ENCODE measurements around the gene UBE2I. TPM values are rescaled to one million over a fixed set of nuclear protein-coding genes. Genes with fewer than 3 reads are reported as not detected.
"Not testable (repeated sequence)": the region's sequence is repeated elsewhere in the genome, so short reads cannot be mapped to it uniquely, and the experiment has no call there.

UBE2I gene
- total RNA-seq, 1 experiment from 2014 or later, result 271 TPM

DNA sequence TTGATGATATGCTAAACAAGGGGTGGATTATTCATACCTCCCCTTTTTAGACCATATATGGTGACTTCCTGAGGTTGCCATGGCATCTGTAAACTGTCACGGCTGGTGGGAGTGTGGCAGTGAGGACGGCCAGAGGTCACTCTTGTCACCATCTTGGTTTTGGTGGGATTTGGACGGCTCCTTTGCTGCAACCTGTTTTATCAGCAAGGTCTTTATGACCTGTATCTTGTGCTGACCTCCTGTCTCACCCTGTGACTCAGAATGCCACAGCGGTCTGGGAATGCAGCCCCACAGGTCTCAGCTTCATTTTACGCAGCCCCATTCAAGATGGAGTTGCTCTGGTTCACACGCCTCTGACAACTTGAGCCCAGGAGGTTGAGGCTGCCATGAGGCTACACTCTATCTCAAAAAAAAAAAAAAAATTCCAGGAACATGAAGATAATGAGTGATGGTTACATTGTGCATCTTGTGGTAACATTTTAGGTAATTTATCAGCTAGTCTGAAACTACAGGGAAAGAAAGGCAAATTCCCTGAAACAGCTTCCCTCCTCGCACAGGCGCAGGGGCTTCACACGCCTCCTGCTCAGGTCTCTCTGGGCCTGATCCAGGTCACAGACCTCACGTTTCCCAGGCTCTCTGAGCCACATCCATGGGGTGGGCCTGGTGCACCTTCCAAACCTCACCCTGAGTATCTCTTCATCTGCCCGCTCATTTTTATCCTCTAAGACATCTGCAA, 15.3 kb upstream of the UBE2I start:
- Histone ChIP-seq H2AFZ (no peak overlapping the region), H3K4me1 (replicated peaks; ENCODE audit: insufficient read depth) (peaks cover 33% of the 10 kb centered on the region), H3K27me3 (ENCODE audit: insufficient read depth, low read depth) (peaks cover under 1% of the 10 kb centered on the region; the same call in 1 of the 2 replicates), H3K4me3 (no peak overlapping the region), H3K36me3 (ENCODE audit: low read depth) (no peaks in the 10 kb centered on the region), H3K9me3 (ENCODE audit: insufficient read depth, low read depth) (no peaks in the 10 kb centered on the region), H4K20me1 (ENCODE audit: insufficient read depth) (no peaks in the 10 kb centered on the region), H3F3A (ENCODE audit: insufficient read depth, low read depth) (peaks cover 28% of the 10 kb centered on the region), H3K9me2 (ENCODE audit: insufficient read depth) (no peaks in the 10 kb centered on the region), H3K27ac (no peak overlapping the region), H3K4me2 (peak overlapping the region; percentile 7; the same call in 1 of the 2 replicates), H3K79me2 (ENCODE audit: low read depth) (no peaks in the 10 kb centered on the region)
- CTCF ChIA-PET, result no interaction called here
- intact Hi-C loops (cut with micrococcal nuclease; ENCODE audit: unreplicated experiment), result no loop called here
- BruUV-seq (replicated peaks), result no TSS peak
- POLR2A ChIA-PET (ENCODE audit: unreplicated experiment), result no interaction called here
- DNase-seq, result peak; percentile 44 to 66
- TF ChIP-seq EZH2 (IDR thresholded peaks at IDR 0.05; ENCODE audit: low read depth), result no peak
- TF ChIP-seq, protein P1, sequence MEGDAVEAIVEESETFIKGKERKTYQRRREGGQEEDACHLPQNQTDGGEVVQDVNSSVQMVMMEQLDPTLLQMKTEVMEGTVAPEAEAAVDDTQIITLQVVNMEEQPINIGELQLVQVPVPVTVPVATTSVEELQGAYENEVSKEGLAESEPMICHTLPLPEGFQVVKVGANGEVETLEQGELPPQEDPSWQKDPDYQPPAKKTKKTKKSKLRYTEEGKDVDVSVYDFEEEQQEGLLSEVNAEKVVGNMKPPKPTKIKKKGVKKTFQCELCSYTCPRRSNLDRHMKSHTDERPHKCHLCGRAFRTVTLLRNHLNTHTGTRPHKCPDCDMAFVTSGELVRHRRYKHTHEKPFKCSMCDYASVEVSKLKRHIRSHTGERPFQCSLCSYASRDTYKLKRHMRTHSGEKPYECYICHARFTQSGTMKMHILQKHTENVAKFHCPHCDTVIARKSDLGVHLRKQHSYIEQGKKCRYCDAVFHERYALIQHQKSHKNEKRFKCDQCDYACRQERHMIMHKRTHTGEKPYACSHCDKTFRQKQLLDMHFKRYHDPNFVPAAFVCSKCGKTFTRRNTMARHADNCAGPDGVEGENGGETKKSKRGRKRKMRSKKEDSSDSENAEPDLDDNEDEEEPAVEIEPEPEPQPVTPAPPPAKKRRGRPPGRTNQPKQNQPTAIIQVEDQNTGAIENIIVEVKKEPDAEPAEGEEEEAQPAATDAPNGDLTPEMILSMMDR (conservative IDR thresholded peaks at IDR 0.05), result no peak

GRCh38 chr16:1295465-1295864, 14.0 kb upstream of the UBE2I start:
- Histone ChIP-seq H4K20me1 (ENCODE audit: insufficient read depth) (no peaks in the 10 kb centered on the region), H2AFZ (no peak overlapping the region), H3K9me3 (ENCODE audit: insufficient read depth, low read depth) (no peaks in the 10 kb centered on the region), H3K36me3 (ENCODE audit: low read depth) (no peaks in the 10 kb centered on the region), H3K79me2 (ENCODE audit: low read depth) (no peaks in the 10 kb centered on the region), H3K4me2 (no peak overlapping the region), H3K9me2 (ENCODE audit: insufficient read depth) (no peaks in the 10 kb centered on the region), H3K4me3 (no peak overlapping the region), H3K4me1 (replicated peaks; ENCODE audit: insufficient read depth) (peaks cover 35% of the 10 kb centered on the region), H3K27ac (no peak overlapping the region), H3F3A (ENCODE audit: insufficient read depth, low read depth) (peaks cover 28% of the 10 kb centered on the region), H3K27me3 (ENCODE audit: insufficient read depth, low read depth) (no peaks in the 10 kb centered on the region)
- no peak for DNase-seq
- BruUV-seq (replicated peaks), result no TSS peak
- intact Hi-C loops (cut with micrococcal nuclease; ENCODE audit: unreplicated experiment), result no loop called here
- CTCF ChIA-PET, result interaction anchor here (0.6 kb wide), 1 partner anchor 402 kb away, joined by 3 read pairs; no protein-coding TSS in a partner anchor
- POLR2A ChIA-PET (ENCODE audit: unreplicated experiment), result no interaction called here
- TF ChIP-seq EZH2 (IDR thresholded peaks at IDR 0.05; ENCODE audit: low read depth), result no peak
- TF ChIP-seq, protein P1 (conservative IDR thresholded peaks at IDR 0.05), result no peak

- Histone ChIP-seq H3K4me1 (replicated peaks; ENCODE audit: insufficient read depth) (peaks cover 38% of the 10 kb centered on the region), H3K4me2 (peak overlapping the region; percentile 14), H3F3A (ENCODE audit: insufficient read depth, low read depth) (peaks cover 30% of the 10 kb centered on the region), H3K27ac (peak overlapping the region; percentile 99)
- H2AFZ ChIP-seq; H4K20me1 ChIP-seq (ENCODE audit: insufficient read depth); H3K27me3 ChIP-seq (ENCODE audit: insufficient read depth, low read depth); H3K4me3 ChIP-seq; H3K9me3 ChIP-seq (ENCODE audit: insufficient read depth, low read depth); DNase-seq; BruUV-seq (replicated peaks); H3K36me3 ChIP-seq (ENCODE audit: low read depth); H3K9me2 ChIP-seq (ENCODE audit: insufficient read depth); H3K79me2 ChIP-seq (ENCODE audit: low read depth): not testable (repeated sequence)
- intact Hi-C loops (cut with micrococcal nuclease; ENCODE audit: unreplicated experiment), result loop anchor here (2.0 kb wide), 1 partner anchor 38 kb away; no protein-coding TSS in a partner anchor
- POLR2A ChIA-PET (ENCODE audit: unreplicated experiment), result interaction anchor here (0.7 to 0.8 kb wide), 2 partner anchors 39 to 486 kb away, joined by 3 to 7 read pairs; partner anchors contain the start of gene SPSB3
- CTCF ChIA-PET, result interaction anchor here (0.6 kb wide), 1 partner anchor 581 kb away, joined by 3 read pairs; no protein-coding TSS in a partner anchor
Measured at GRCh38 chr16:1296688-1297017, 12.8 kb upstream of the UBE2I start.
